Vagina (tissue), 2 donors: ENCODE data around the gene PDHX. TPM values are rescaled to one million over a fixed set of nuclear protein-coding genes. Genes with fewer than 3 reads are reported as not detected.

Experiments used
- DNase-seq, 2 donors: peaks; one replicate each; pipeline ENCODE4 v3.0.0-alpha.2; 2017; ENCODE audit errors: extremely low spot score in 2 of 2
- H3K27ac ChIP-seq: fragments of 200-600 bp; sonication (generic); one replicate; pipeline ENCODE4 v1.5.1; 2019
- H3K27me3 ChIP-seq: fragments of 200-600 bp; sonication (generic); one replicate; pipeline ENCODE4 v1.5.1; 2019
- H3K36me3 ChIP-seq, 2 donors: fragments of 200-600 bp; sonication (generic); one replicate each; pipeline ENCODE4 v1.5.1; 2017 to 2019
- H3K4me1 ChIP-seq: fragments of 200-600 bp; sonication (generic); one replicate; pipeline ENCODE4 v1.5.1; 2019
- H3K4me3 ChIP-seq, 2 donors: fragments of 200-600 bp; sonication (generic); 1 replicate in 1 of 2; 2 replicates in 1 of 2; pipeline ENCODE4 v1.5.1; 2016 to 2019
- H3K9me3 ChIP-seq: fragments of 200-600 bp; sonication (generic); one replicate; pipeline ENCODE4 v1.5.1; 2019
- CTCF ChIP-seq, 3 experiments: fragments of 450-650 bp in 2 of 3; fragments of 200-600 bp in 1 of 3; sonication (generic) in 1 of 3; IDR thresholded peaks; one replicate each; pipeline ENCODE4 v1.5.1; 2017 to 2019; ENCODE audit warnings: antibody characterized with exemption in 3 of 3, mild to moderate bottlenecking in 2 of 3, moderate library complexity in 2 of 3
- POLR2A ChIP-seq, 2 donors: fragments of 450-650 bp; IDR thresholded peaks; one replicate each; pipeline ENCODE4 v1.6.1; 2017; ENCODE audit warnings: antibody characterized with exemption in 2 of 2, mild to moderate bottlenecking in 2 of 2, moderate library complexity in 2 of 2
- POLR2AphosphoS5 ChIP-seq, 2 donors: sonication (generic); formaldehyde crosslinking; IDR thresholded peaks; one replicate each; pipeline ENCODE4 v1.9.0; 2017; ENCODE audit warnings: antibody characterized with exemption in 2 of 2, mild to moderate bottlenecking in 2 of 2, low read depth in 1 of 2; ENCODE audit not compliant: insufficient read depth in 1 of 2
- intact Hi-C: fragments of 100-400 bp; cut with DNase I; formaldehyde crosslinking; loops from one replicate; pipeline ENCODE4 v1.15.1; 2023
- total RNA-seq: library from RNA; depleted of rRNA; stranded (reverse); fragments of >200 nt; gene quantifications from one replicate; pipeline ENCODE4 v1.2.3, GENCODE V29; 2016

Gene PDHX
- total RNA-seq, 1 donor from 2014 or later, result 15.0 TPM

- no peak overlapping the region for H3K27ac ChIP-seq
- TF ChIP-seq POLR2AphosphoS5 (IDR thresholded peaks at IDR 0.05; ENCODE audit: insufficient read depth in 1 of 2, low read depth in 1 of 2) (no peak), CTCF (IDR thresholded peaks at IDR 0.05) (no peak), POLR2A (IDR thresholded peaks at IDR 0.05) (no peak)
- no peak for DNase-seq
- H3K4me1 ChIP-seq, result peaks cover 15% of the 10 kb centered on the region
- no peaks in the 10 kb centered on the region for H3K27me3 ChIP-seq
- no peak overlapping the region for H3K4me3 ChIP-seq
- intact Hi-C loops, result loop anchor here (5.0 kb wide), 1 partner anchor 462 kb away; no protein-coding TSS in a partner anchor
- H3K9me3 ChIP-seq, result no peaks in the 10 kb centered on the region
- H3K36me3 ChIP-seq, result peaks cover 0 to 10% of the 10 kb centered on the region in 2 donors
Measured at GRCh38 chr11:34929794-34930763, 13.7 kb downstream of the PDHX start.

- H3K27ac ChIP-seq, result no peak overlapping the region
- peaks cover 0 to 7% of the 10 kb centered on the region in 2 donors for H3K36me3 ChIP-seq
- no peaks in the 10 kb centered on the region for H3K9me3 ChIP-seq
- TF ChIP-seq POLR2A (IDR thresholded peaks at IDR 0.05) (no peak), POLR2AphosphoS5 (IDR thresholded peaks at IDR 0.05; ENCODE audit: insufficient read depth in 1 of 2, low read depth in 1 of 2) (no peak)
- H3K4me3 ChIP-seq, result no peak overlapping the region
- intact Hi-C loops, result no loop called here
- H3K4me1 ChIP-seq, result no peaks in the 10 kb centered on the region
- no peak for DNase-seq
- H3K27me3 ChIP-seq, result no peaks in the 10 kb centered on the region
Measured at GRCh38 chr11:34936945-34937629, 20.7 kb downstream of the PDHX start.

GRCh38 chr11:34938611-34939010 lies 22.2 kb downstream of the PDHX start:
- Histone ChIP-seq H3K4me1 (no peaks in the 10 kb centered on the region), H3K36me3 (no peaks in the 10 kb centered on the region), H3K4me3 (no peak overlapping the region), H3K9me3 (no peaks in the 10 kb centered on the region), H3K27me3 (no peaks in the 10 kb centered on the region), H3K27ac (no peak overlapping the region)
- intact Hi-C loops, result no loop called here
- DNase-seq, result no peak
- TF ChIP-seq POLR2AphosphoS5 (IDR thresholded peaks at IDR 0.05; ENCODE audit: insufficient read depth in 1 of 2, low read depth in 1 of 2) (no peak), POLR2A (IDR thresholded peaks at IDR 0.05) (no peak), CTCF (IDR thresholded peaks at IDR 0.05) (no peak)

- no peak overlapping the region for H3K27ac ChIP-seq
Measured at GRCh38 chr11:34940026-34940677, 23.7 kb downstream of the PDHX start.

More at GRCh38 chr11:34940026-34940677, 23.7 kb downstream of the PDHX start:
- DNase-seq, result no peak
- Histone ChIP-seq H3K4me1 (no peaks in the 10 kb centered on the region), H3K36me3 (peaks cover 0 to 7% of the 10 kb centered on the region in 2 donors), H3K27me3 (no peaks in the 10 kb centered on the region), H3K9me3 (no peaks in the 10 kb centered on the region), H3K4me3 (no peak overlapping the region)
- TF ChIP-seq CTCF (IDR thresholded peaks at IDR 0.05), result no peak
- no peak for TF ChIP-seq POLR2A (IDR thresholded peaks at IDR 0.05)
- TF ChIP-seq POLR2AphosphoS5 (IDR thresholded peaks at IDR 0.05; ENCODE audit: insufficient read depth in 1 of 2, low read depth in 1 of 2), result no peak
- intact Hi-C loops, result no loop called here
